LHCN-M2 (cell line): ENCODE measurements around the gene RCOR1. TPM values are rescaled to one million over a fixed set of nuclear protein-coding genes. Genes with fewer than 3 reads are reported as not detected.
"Not testable (repeated sequence)": the region's sequence is repeated elsewhere in the genome, so short reads cannot be mapped to it uniquely, and the experiment has no call there.

Experiments used
- DNase-seq: peaks from one replicate; pipeline ENCODE4 v3.0.0-alpha.2; 2012; ENCODE audit warnings: low read depth
- total RNA-seq: library from RNA; depleted of rRNA; stranded (reverse); fragments of >200 nt; gene quantifications from 2 replicates; pipeline ENCODE4 v1.2.3, GENCODE V29; 2014

RCOR1 gene
- total RNA-seq, 1 experiment from 2014 or later = 18.7 TPM

DNA sequence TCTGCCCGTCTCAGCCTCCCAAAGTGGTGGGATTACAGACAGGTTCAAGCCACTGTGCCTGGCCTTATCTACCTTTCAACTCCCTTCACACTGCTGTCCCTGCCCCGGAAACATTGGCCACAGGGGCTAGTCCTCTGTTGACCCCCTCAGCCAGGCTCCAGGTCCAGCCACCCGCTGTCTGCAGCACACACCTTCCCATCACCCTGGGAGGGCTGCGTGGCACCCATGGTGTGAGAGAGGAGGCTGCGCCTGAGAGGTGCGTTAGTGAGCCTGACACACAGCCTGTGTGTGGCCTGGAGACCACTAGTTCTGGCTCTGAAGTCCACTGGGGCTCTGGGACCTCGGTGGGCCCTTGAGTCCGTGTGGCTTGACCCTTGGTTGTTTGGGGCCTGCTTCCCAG, 156.4 kb downstream of the RCOR1 start:
- no peak for DNase-seq

GRCh38 chr14:102749393-102750305, 157.2 kb downstream of the RCOR1 start:
- no peak for DNase-seq

DNA sequence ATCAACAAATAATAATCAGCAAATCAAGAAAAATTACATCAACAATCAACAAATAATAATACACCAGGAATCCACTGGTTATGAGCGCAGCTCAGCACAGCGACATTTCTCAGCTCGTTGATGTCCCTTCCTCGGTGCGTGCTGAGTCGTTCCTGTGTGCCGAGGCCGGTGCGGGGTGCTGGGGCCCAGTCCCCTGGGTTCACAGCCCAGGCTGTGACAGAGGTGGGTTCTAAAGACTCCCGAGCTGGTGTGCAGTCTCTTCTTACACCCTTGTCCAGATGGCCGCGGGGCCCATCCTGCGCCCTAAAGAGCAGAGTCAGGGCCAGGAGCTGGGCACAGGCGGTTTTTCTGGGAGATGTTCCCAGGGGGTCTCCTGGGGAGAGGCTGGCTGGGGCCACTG, 157.9 kb downstream of the RCOR1 start:
- DNase-seq = no peak

GRCh38 chr14:102751088-102751487, 158.6 kb downstream of the RCOR1 start:
- no peak for DNase-seq

GRCh38 chr14:102752239-102752847, 159.9 kb downstream of the RCOR1 start:
- no peak for DNase-seq

GRCh38 chr14:102754370-102755262, 162.2 kb downstream of the RCOR1 start:
- DNase-seq = no peak

- no peak for DNase-seq
These were observed 165.2 kb downstream of the RCOR1 start for GRCh38 chr14:102757646-102758045.

- DNase-seq = no peak
These were observed 165.6 kb downstream of the RCOR1 start for GRCh38 chr14:102758087-102758486.

DNA sequence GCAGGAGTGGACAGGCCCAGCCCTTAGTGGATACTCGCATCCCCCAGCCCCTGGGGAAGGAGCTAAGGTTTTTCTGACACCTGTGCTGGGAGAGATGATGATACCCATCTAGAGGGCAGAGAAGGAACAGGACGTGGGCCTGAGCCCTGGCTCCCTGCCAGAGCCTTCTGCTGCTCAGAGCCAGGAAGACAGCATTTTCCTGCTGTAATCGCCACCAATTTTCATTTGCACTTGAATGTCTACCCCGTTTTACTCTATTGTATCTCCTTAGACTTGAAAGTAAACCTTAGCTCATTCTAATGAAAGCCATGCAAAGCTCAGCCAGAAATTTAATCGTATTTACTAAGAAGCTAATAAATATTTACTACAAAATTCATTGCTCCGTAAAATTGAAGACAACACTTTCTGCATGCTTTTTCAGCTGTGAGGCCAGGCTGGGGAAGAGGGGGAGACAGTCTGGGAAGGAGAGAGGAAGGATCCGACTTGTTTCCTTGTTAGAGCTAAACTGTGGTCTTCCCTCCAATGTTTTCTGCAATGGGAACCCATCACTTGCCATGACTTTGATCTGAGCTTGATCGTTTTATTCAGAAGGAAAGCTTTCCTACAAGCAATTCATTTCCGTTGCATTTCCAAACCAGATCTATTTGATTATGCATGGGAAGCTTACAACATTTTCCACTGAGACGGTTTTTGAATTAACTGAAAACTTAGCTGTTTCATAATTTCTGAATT, 167.2 kb downstream of the RCOR1 start:
- no peak for DNase-seq

DNA sequence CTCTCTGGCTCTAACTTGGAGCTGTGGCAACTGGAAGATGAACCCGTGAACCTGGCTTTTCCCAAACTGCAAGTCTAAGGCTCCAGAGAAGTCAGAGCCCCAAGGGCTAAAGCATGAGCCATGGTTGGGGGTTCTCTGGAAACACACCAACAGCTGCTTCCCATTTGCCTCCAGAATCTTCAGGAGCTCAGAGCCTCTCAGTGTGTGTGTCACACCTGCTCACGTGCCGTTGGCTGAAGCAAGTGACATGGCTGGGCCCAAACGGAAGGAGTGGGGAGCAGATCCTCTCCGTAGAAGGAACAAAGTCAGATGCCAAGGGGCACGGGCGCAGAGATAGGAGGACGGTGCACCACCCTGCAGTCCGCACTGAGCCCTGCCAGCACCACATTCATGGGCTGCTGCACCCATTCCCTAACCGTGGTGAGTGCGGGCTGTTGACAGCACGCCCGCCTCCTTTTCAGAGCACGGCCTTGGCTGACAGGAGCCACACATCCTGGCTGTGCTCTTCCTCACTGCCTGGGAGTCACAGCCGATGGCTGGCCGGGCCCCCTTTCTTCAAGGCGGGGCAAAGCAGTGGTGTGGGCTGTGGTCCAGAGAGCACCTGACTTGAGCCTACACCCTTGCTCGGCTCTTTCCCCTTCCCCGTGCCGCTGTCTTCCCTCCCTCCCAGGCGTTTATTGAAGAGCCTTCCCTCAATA, 168.2 kb downstream of the RCOR1 start:
- no peak for DNase-seq

DNA sequence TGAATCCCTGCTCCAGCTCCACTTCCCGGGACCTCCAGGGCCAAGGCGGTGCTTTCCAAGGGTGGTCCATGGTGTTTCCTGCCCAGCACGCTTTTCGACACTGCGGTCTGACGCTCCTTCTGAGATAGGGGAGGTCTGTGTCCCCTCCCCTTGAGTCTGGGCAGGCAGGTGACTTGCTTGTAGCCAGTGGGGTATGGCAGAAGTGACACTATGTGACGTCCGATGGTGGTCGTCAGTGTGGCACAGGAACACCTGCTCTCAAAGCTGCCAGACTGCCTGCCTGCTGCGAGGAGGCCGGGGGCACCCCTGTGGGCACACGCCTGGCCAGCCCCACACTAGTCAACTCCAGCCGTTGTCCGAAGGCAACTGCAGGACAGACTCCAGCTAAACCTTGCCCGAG, 168.8 kb downstream of the RCOR1 start:
- DNase-seq = no peak

GRCh38 chr14:102764220-102764671, 171.8 kb downstream of the RCOR1 start:
- DNase-seq = no peak

- DNase-seq = not testable (repeated sequence)
These were observed 173.3 kb downstream of the RCOR1 start for GRCh38 chr14:102765770-102766169.

GRCh38 chr14:102768223-102769048, 176.0 kb downstream of the RCOR1 start:
- DNase-seq = no peak

- no peak for DNase-seq
These were observed 176.5 kb downstream of the RCOR1 start for GRCh38 chr14:102769049-102769327.

DNA sequence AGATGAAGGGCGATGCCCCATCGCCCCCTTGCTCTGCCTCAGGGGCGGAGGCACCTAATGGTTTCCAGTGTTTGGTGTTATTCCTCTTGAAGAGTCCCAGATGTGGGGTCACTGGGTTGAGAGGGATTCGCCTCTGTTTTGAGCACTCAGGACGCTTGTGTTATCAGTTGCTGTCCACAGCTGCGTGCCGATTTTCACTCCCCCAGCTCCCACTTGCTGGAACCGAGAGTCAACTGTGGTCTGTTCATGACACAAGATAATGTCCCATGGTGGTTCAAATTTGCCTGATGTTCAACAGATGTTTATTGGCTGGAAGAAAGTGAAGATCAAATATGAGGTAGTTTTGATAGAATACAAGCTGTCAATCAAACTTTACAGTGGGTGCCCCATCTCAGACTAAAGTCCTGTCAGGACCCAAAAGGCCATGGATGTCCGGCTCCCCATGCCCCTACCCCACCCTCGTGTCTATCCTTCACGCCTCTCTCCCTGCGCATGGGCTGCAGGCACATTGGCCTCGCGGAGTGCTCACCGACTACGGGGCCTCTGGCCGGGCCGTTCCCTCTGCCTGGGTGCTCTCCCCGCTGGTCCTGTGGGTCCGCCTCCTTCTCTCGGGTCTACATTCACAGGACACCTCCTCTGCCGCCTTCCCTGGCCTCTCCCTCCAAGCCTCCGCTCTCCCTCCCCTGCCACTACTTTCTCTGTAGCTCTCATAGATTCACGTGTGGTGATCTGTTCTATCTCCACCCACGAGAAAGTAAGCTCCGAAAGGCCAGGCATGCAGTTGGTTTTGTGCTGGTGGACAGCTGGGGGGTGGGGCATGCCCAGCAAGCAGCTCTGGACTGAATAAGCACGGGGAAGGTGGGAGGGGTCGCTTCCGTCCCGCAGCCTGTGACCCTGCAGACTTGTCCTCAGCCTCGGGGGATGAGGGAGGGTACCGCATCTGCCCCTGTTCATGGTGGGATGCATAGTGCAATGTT, 178.0 kb downstream of the RCOR1 start:
- DNase-seq = no peak

DNA sequence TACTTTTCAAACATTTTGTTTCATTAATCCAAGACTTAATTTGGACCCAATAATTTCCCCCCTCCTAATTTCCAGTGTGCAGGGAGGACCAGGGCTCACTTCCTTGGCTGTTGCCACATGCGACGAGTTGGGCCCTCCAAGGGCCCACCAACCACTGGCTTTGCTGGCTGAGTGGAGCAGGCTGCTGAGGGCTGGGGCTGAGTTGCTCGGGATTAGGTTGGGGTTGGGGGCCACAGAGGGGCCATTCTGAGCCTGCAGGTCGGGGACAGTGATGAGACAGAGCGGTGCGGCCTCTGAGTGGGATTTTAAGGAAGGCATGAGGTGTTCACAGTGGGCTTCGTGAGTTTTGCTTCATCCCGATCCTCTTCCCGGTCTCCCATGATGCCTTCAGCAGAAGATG, 178.7 kb downstream of the RCOR1 start:
- no peak for DNase-seq

GRCh38 chr14:102772781-102773570, 180.5 kb downstream of the RCOR1 start:
- DNase-seq = peak; percentile 19
